ENCODE measurements around the gene USP53. TPM values are rescaled to one million over a fixed set of nuclear protein-coding genes. Genes with fewer than 3 reads are reported as not detected.
"Not testable (repeated sequence)": the region's sequence is repeated elsewhere in the genome, so short reads cannot be mapped to it uniquely, and the experiment has no call there.

Gene USP53
- total and polyA plus RNA-seq, 4 donors: 24.9 to 114 (median 73.8) TPM

- no peak for DNase-seq
- Histone ChIP-seq H3K9me3 (ENCODE audit: control insufficient read depth, low read length) (no peaks in the 10 kb centered on the region), H3K27ac (ENCODE audit: low read depth in 1 of 2, low read length in 2 of 2) (peak overlapping the region; percentile 7 to 44), H3K27me3 (ENCODE audit: control insufficient read depth in 1 of 2, insufficient read depth in 2 of 2, low read length in 1 of 2) (no peaks in the 10 kb centered on the region), H3K4me1 (ENCODE audit: control insufficient read depth in 1 of 2, insufficient read depth in 2 of 2, low read length in 2 of 2) (peaks cover 2 to 3% of the 10 kb centered on the region in 2 donors), H3K4me3 (ENCODE audit: low read length in 2 of 2) (no peak overlapping the region), H3K36me3 (ENCODE audit: control insufficient read depth in 1 of 2, insufficient read depth in 2 of 2, low read length in 1 of 2) (peaks cover 3 to 5% of the 10 kb centered on the region in 2 donors)
- 93 to 98% methylated on average over 1 of the region's 1 CpG for WGBS, 2 donors
- no peak for ATAC-seq (ENCODE audit: low FRiP score)
- intact Hi-C loops (cut with DNase I): no loop called here
These were observed 29.9 kb downstream of the USP53 start for GRCh38 chr4:119242417-119242816.

- peaks cover 2 to 3% of the 10 kb centered on the region in 2 donors for H3K4me1 ChIP-seq (ENCODE audit: control insufficient read depth in 1 of 2, insufficient read depth in 2 of 2, low read length in 2 of 2)
- no peaks in the 10 kb centered on the region for H3K27me3 ChIP-seq (ENCODE audit: control insufficient read depth in 1 of 2, insufficient read depth in 2 of 2, low read length in 1 of 2)
- no peak for ATAC-seq (ENCODE audit: low FRiP score)
- no peak overlapping the region for H3K27ac ChIP-seq (ENCODE audit: low read depth in 1 of 2, low read length in 2 of 2)
- peaks cover 3 to 7% of the 10 kb centered on the region in 2 donors for H3K36me3 ChIP-seq (ENCODE audit: control insufficient read depth in 1 of 2, insufficient read depth in 2 of 2, low read length in 1 of 2)
- no peak overlapping the region for H3K4me3 ChIP-seq (ENCODE audit: low read length in 2 of 2)
- DNase-seq: no peak
- intact Hi-C loops (cut with DNase I): no loop called here
- WGBS, 2 donors: 49 to 50% methylated on average over 1 of the region's 1 CpG
- H3K9me3 ChIP-seq (ENCODE audit: control insufficient read depth, low read length): no peaks in the 10 kb centered on the region
These were observed 31.4 kb downstream of the USP53 start for GRCh38 chr4:119243868-119244267.

GRCh38 chr4:119244344-119244743 lies 31.8 kb downstream of the USP53 start:
- no peak for ATAC-seq (ENCODE audit: low FRiP score)
- intact Hi-C loops (cut with DNase I): no loop called here
- peaks cover 3 to 9% of the 10 kb centered on the region in 2 donors for H3K36me3 ChIP-seq (ENCODE audit: control insufficient read depth in 1 of 2, insufficient read depth in 2 of 2, low read length in 1 of 2)

GRCh38 chr4:119244832-119245231 lies 32.3 kb downstream of the USP53 start:
- DNase-seq: no peak
- ATAC-seq (ENCODE audit: low FRiP score): no peak
- intact Hi-C loops (cut with DNase I): no loop called here

More at GRCh38 chr4:119244344-119244743, 31.8 kb downstream of the USP53 start:
- 79 to 84% methylated on average over 3 of the region's 3 CpGs for WGBS, 2 donors
- no peaks in the 10 kb centered on the region for H3K27me3 ChIP-seq (ENCODE audit: control insufficient read depth in 1 of 2, insufficient read depth in 2 of 2, low read length in 1 of 2)
- H3K4me1 ChIP-seq (ENCODE audit: control insufficient read depth in 1 of 2, insufficient read depth in 2 of 2, low read length in 2 of 2): peaks cover 2 to 3% of the 10 kb centered on the region in 2 donors
- H3K9me3 ChIP-seq (ENCODE audit: control insufficient read depth, low read length): no peaks in the 10 kb centered on the region
- H3K27ac ChIP-seq (ENCODE audit: low read depth in 1 of 2, low read length in 2 of 2): no peak overlapping the region
- no peak for DNase-seq
- H3K4me3 ChIP-seq (ENCODE audit: low read length in 2 of 2): no peak overlapping the region

DNA sequence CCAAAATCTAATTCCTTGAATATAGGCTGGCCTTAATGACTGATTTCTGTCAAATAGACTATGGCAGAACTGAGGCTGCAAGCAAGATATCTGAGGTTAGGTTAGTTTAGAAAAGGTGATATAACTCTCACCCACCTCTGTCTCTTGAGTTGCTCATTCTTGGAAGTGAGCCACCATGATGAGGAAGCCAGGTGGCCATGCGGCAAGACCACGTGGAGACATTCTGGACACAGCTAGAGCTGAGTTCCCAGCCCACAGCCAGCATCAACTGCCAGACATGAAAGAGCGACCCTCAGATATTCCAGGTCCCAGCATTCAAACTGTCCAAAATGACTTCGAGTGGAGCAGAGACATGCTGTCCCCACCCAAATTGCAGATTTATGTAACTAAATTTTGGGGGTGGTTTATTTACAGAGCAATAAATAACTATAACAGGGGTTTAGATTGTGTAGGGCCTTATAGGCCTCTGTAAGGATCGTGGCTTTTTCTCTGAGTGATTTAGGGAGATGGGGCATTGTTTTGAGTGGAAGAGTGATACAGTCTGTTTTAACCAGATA lies 33.7 kb downstream of the USP53 start:
- 73 to 74% methylated on average over 5 of the region's 5 CpGs for WGBS, 2 donors
- no peak overlapping the region for H3K4me3 ChIP-seq (ENCODE audit: low read length in 2 of 2)
- H3K27me3 ChIP-seq (ENCODE audit: control insufficient read depth in 1 of 2, insufficient read depth in 2 of 2, low read length in 1 of 2): no peaks in the 10 kb centered on the region
- H3K9me3 ChIP-seq (ENCODE audit: control insufficient read depth, low read length): no peaks in the 10 kb centered on the region
- ATAC-seq (ENCODE audit: low FRiP score) (no peak), DNase-seq (no peak)
- peaks cover 2 to 3% of the 10 kb centered on the region in 2 donors for H3K4me1 ChIP-seq (ENCODE audit: control insufficient read depth in 1 of 2, insufficient read depth in 2 of 2, low read length in 2 of 2)
- H3K36me3 ChIP-seq (ENCODE audit: control insufficient read depth in 1 of 2, insufficient read depth in 2 of 2, low read length in 1 of 2): peaks cover 3 to 9% of the 10 kb centered on the region in 2 donors
- intact Hi-C loops (cut with DNase I): no loop called here
- no peak overlapping the region for H3K27ac ChIP-seq (ENCODE audit: low read depth in 1 of 2, low read length in 2 of 2)

More at GRCh38 chr4:119244832-119245231, 32.3 kb downstream of the USP53 start:
- Histone ChIP-seq H3K27ac (ENCODE audit: low read depth in 1 of 2, low read length in 2 of 2) (no peak overlapping the region), H3K27me3 (ENCODE audit: control insufficient read depth in 1 of 2, insufficient read depth in 2 of 2, low read length in 1 of 2) (no peaks in the 10 kb centered on the region), H3K9me3 (ENCODE audit: control insufficient read depth, low read length) (no peaks in the 10 kb centered on the region), H3K36me3 (ENCODE audit: control insufficient read depth in 1 of 2, insufficient read depth in 2 of 2, low read length in 1 of 2) (peaks cover 3 to 9% of the 10 kb centered on the region in 2 donors), H3K4me1 (ENCODE audit: control insufficient read depth in 1 of 2, insufficient read depth in 2 of 2, low read length in 2 of 2) (peaks cover 2 to 3% of the 10 kb centered on the region in 2 donors), H3K4me3 (ENCODE audit: low read length in 2 of 2) (no peak overlapping the region)

DNA sequence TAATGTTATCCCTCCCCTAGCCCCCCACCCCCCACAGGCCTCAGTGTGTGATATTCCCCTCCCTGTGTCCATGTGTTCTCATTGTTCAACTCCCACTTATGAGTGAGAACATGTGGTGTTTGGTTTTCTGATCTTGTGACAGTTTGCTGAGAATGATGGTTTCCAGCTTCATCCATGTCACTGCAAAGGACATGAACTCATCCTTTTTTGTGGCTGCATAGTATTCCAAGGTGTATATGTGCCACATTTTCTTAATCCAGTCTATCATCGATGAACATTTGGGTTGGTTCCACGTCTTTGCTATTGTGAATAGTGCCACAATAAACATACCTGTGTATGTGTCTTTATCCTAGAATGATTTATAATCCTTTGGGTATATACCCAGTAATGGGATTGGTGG lies 38.5 kb downstream of the USP53 start:
- ATAC-seq (ENCODE audit: low FRiP score); DNase-seq; intact Hi-C loops (cut with DNase I); H3K27ac ChIP-seq (ENCODE audit: low read depth in 1 of 2, low read length in 2 of 2); H3K4me1 ChIP-seq (ENCODE audit: control insufficient read depth in 1 of 2, insufficient read depth in 2 of 2, low read length in 2 of 2); H3K27me3 ChIP-seq (ENCODE audit: control insufficient read depth in 1 of 2, insufficient read depth in 2 of 2, low read length in 1 of 2); H3K36me3 ChIP-seq (ENCODE audit: control insufficient read depth in 1 of 2, insufficient read depth in 2 of 2, low read length in 1 of 2); H3K9me3 ChIP-seq (ENCODE audit: control insufficient read depth, low read length); H3K4me3 ChIP-seq (ENCODE audit: low read length in 2 of 2): not testable (repeated sequence)
- 94 to 97% methylated on average over 2 of the region's 2 CpGs for WGBS, 2 donors

GRCh38 chr4:119255223-119255622 lies 42.7 kb downstream of the USP53 start:
- H3K9me3 ChIP-seq (ENCODE audit: control insufficient read depth, low read length); H3K27ac ChIP-seq (ENCODE audit: low read depth in 1 of 2, low read length in 2 of 2); H3K36me3 ChIP-seq (ENCODE audit: control insufficient read depth in 1 of 2, insufficient read depth in 2 of 2, low read length in 1 of 2); intact Hi-C loops (cut with DNase I); H3K4me1 ChIP-seq (ENCODE audit: control insufficient read depth in 1 of 2, insufficient read depth in 2 of 2, low read length in 2 of 2); H3K27me3 ChIP-seq (ENCODE audit: control insufficient read depth in 1 of 2, insufficient read depth in 2 of 2, low read length in 1 of 2); H3K4me3 ChIP-seq (ENCODE audit: low read length in 2 of 2); ATAC-seq (ENCODE audit: low FRiP score); DNase-seq: not testable (repeated sequence)
- 80 to 85% methylated on average over 10 of the region's 10 CpGs for WGBS, 2 donors

GRCh38 chr4:119260528-119260927 lies 48.0 kb downstream of the USP53 start:
- no peaks in the 10 kb centered on the region for H3K27me3 ChIP-seq (ENCODE audit: control insufficient read depth in 1 of 2, insufficient read depth in 2 of 2, low read length in 1 of 2)
- H3K27ac ChIP-seq (ENCODE audit: low read depth in 1 of 2, low read length in 2 of 2): no peak overlapping the region
- no peak for ATAC-seq (ENCODE audit: low FRiP score)
- 94% methylated on average over 6 of the region's 6 CpGs for WGBS, 2 donors
- intact Hi-C loops (cut with DNase I): loop anchor here in 1 of 2 donors (10.0 kb wide), 1 partner anchor 106 kb away; no protein-coding TSS in a partner anchor
- H3K4me3 ChIP-seq (ENCODE audit: low read length in 2 of 2): no peak overlapping the region
- no peak for DNase-seq
- peaks cover 0 to 2% of the 10 kb centered on the region in 2 donors for H3K36me3 ChIP-seq (ENCODE audit: control insufficient read depth in 1 of 2, insufficient read depth in 2 of 2, low read length in 1 of 2)
- H3K9me3 ChIP-seq (ENCODE audit: control insufficient read depth, low read length): no peaks in the 10 kb centered on the region
- H3K4me1 ChIP-seq (ENCODE audit: control insufficient read depth in 1 of 2, insufficient read depth in 2 of 2, low read length in 2 of 2): peaks cover 0 to 1% of the 10 kb centered on the region in 2 donors

GRCh38 chr4:119261986-119262385 lies 49.5 kb downstream of the USP53 start:
- no peaks in the 10 kb centered on the region for H3K27me3 ChIP-seq (ENCODE audit: control insufficient read depth in 1 of 2, insufficient read depth in 2 of 2, low read length in 1 of 2)
- intact Hi-C loops (cut with DNase I): loop anchor here in 1 of 2 donors (10.0 kb wide), 1 partner anchor 107 kb away; no protein-coding TSS in a partner anchor
- H3K27ac ChIP-seq (ENCODE audit: low read depth in 1 of 2, low read length in 2 of 2): no peak overlapping the region
- no peak for DNase-seq
- 85 to 91% methylated on average over 1 of the region's 1 CpG for WGBS, 2 donors
- H3K4me3 ChIP-seq (ENCODE audit: low read length in 2 of 2): no peak overlapping the region
- peaks cover 0 to 1% of the 10 kb centered on the region in 2 donors for H3K4me1 ChIP-seq (ENCODE audit: control insufficient read depth in 1 of 2, insufficient read depth in 2 of 2, low read length in 2 of 2)
- H3K36me3 ChIP-seq (ENCODE audit: control insufficient read depth in 1 of 2, insufficient read depth in 2 of 2, low read length in 1 of 2): peaks cover 0 to 2% of the 10 kb centered on the region in 2 donors
- ATAC-seq (ENCODE audit: low FRiP score): no peak
- no peaks in the 10 kb centered on the region for H3K9me3 ChIP-seq (ENCODE audit: control insufficient read depth, low read length)
